CD8-positive, alpha-beta memory T cell (primary cell): ENCODE data around the gene AEBP1. TPM values are rescaled to one million over a fixed set of nuclear protein-coding genes. Genes with fewer than 3 reads are reported as not detected.
A peak's percentile ranks its signal among the peaks of the same experiment; 100 is the strongest.
"Not testable (repeated sequence)": the region's sequence is repeated elsewhere in the genome, so short reads cannot be mapped to it uniquely, and the experiment has no call there.

Source experiments
- CTCF ChIA-PET: fragments of 350-600 bp; sonication (Branson Sonifier 250); formaldehyde crosslinking; loops from one replicate; lab custom pipeline; 2021; ENCODE audit warnings: antibody characterized with exemption; lab: Charles Lee
- POLR2A ChIA-PET: fragments of 350-600 bp; sonication (Branson Sonifier 250); formaldehyde crosslinking; loops from one replicate; lab custom pipeline; 2021; ENCODE audit warnings: antibody characterized with exemption; lab: Charles Lee
- DNase-seq, 5 donors: peaks; one replicate each; pipeline versions ENCODE4 v3.0.0 to v3.0.0-alpha.2; 2020 to 2022; ENCODE audit warnings: mixed read lengths in 1 of 5
- H3K27ac ChIP-seq: one replicate; pipeline ENCODE4 v1.7.0; 2013; ENCODE audit warnings: low read depth, mild to moderate bottlenecking, low read length, moderate library complexity
- H3K27me3 ChIP-seq: 2 replicates; pipeline ENCODE4 v1.7.0; 2013; ENCODE audit warnings: low read length, mild to moderate bottlenecking; ENCODE audit not compliant: insufficient read depth, poor library complexity, severe bottlenecking
- H3K36me3 ChIP-seq: 2 replicates; pipeline ENCODE4 v1.7.0; 2013; ENCODE audit warnings: mild to moderate bottlenecking, low read length, moderate library complexity; ENCODE audit not compliant: insufficient read depth
- H3K4me1 ChIP-seq: 2 replicates; pipeline ENCODE4 v1.7.0; 2013; ENCODE audit warnings: mild to moderate bottlenecking, low read length, moderate library complexity; ENCODE audit not compliant: insufficient read depth
- H3K4me3 ChIP-seq: 2 replicates; pipeline ENCODE4 v1.7.0; 2013; ENCODE audit warnings: mild to moderate bottlenecking, low read length
- H3K9me3 ChIP-seq: 2 replicates; pipeline ENCODE4 v1.7.0; 2013; ENCODE audit warnings: mild to moderate bottlenecking, low read length
- H3K27ac Mint-ChIP-seq, 8 donors: one replicate each; pipeline ENCODE4 v1.8.0; 2020 to 2021; ENCODE audit warnings: mixed read lengths in 8 of 8, mild to moderate bottlenecking in 6 of 8, inconsistent platforms in 3 of 8, moderate library complexity in 3 of 8
- H3K27me3 Mint-ChIP-seq, 2 donors: one replicate each; pipeline ENCODE4 v1.8.0; 2020 to 2021; ENCODE audit warnings: mixed read lengths in 2 of 2, mild to moderate bottlenecking in 1 of 2, moderate library complexity in 1 of 2
- H3K36me3 Mint-ChIP-seq, 3 donors: one replicate each; pipeline ENCODE4 v1.8.0; 2020 to 2021; ENCODE audit warnings: mixed read lengths in 3 of 3, inconsistent platforms in 1 of 3, mild to moderate bottlenecking in 1 of 3
- H3K4me1 Mint-ChIP-seq, 3 donors: one replicate each; pipeline ENCODE4 v1.8.0; 2020 to 2021; ENCODE audit warnings: mixed read lengths in 3 of 3, inconsistent platforms in 1 of 3, mild to moderate bottlenecking in 1 of 3
- H3K4me3 Mint-ChIP-seq, 7 donors: one replicate each; pipeline ENCODE4 v1.8.0; 2020 to 2021; ENCODE audit warnings: mixed read lengths in 7 of 7, mild to moderate bottlenecking in 6 of 7, moderate library complexity in 4 of 7, inconsistent platforms in 2 of 7
- H3K9me3 Mint-ChIP-seq, 5 donors: one replicate each; pipeline ENCODE4 v1.8.0; 2020 to 2022; ENCODE audit warnings: mixed read lengths in 5 of 5, mild to moderate bottlenecking in 3 of 5, moderate library complexity in 2 of 5, inconsistent platforms in 1 of 5
- polyA plus RNA-seq: library from polyadenylated mRNA; unstranded; fragments of 300-500 nt; fragmentation: Illumina TruSeq; gene quantifications from one replicate; pipeline ENCODE4 v1.2.3, GENCODE V29; 2021
- total RNA-seq, 2 experiments: library from RNA; stranded (reverse); gene quantifications; one replicate each; pipeline ENCODE4 v1.2.3, GENCODE V29; 2021

AEBP1 gene
- total and polyA plus RNA-seq, 3 experiments from 2014 or later: 1.6 to 8.9 (median 8.4) TPM

GRCh38 chr7:44123190-44124003 lies 19.3 kb downstream of the AEBP1 start, which contains the start of gene POLD2:
POLD2 (minus strand) TSS chr7:44123548; CDS start chr7:44122053, 1,495 bp downstream.
- CTCF ChIA-PET: interaction anchor here (0.7 to 1.1 kb wide), 4 partner anchors 12 to 104 kb away, joined by 3 read pairs; no protein-coding TSS in a partner anchor
- POLR2A ChIA-PET: interaction anchor here (1.1 to 2.0 kb wide), 2 partner anchors 42 to 78 kb away, joined by 3 to 6 read pairs; no protein-coding TSS in a partner anchor
- no peaks in the 10 kb centered on the region for H3K9me3 ChIP-seq
- no peaks in the 10 kb centered on the region for H3K36me3 ChIP-seq
- peak within 1 kb of the TSS; percentile 78 to 99 (median 90) for H3K27ac Mint-ChIP-seq
- H3K27me3 ChIP-seq: no peaks in the 10 kb centered on the region
- peaks cover 15% of the 10 kb centered on the region for H3K4me1 ChIP-seq
- no peaks in the 10 kb centered on the region for H3K9me3 Mint-ChIP-seq
- peak within 1 kb of the TSS; percentile 93 for H3K4me3 ChIP-seq
- peak; percentile 96 to 98 (median 96) for DNase-seq
- peaks cover 0 to 35% (median 4%) of the 10 kb centered on the region in 3 donors for H3K36me3 Mint-ChIP-seq
- H3K27ac ChIP-seq: peak within 1 kb of the TSS; percentile 83
- peaks cover 20 to 52% (median 28%) of the 10 kb centered on the region in 3 donors for H3K4me1 Mint-ChIP-seq
- H3K27me3 Mint-ChIP-seq: no peaks in the 10 kb centered on the region
- H3K4me3 Mint-ChIP-seq: peak within 1 kb of the TSS; percentile 87 to 96 (median 92)

GRCh38 chr7:44124822-44125202 lies 20.7 kb downstream of the AEBP1 start:
- Histone ChIP-seq H3K36me3 (no peaks in the 10 kb centered on the region), H3K27me3 (no peaks in the 10 kb centered on the region), H3K4me1 (peaks cover 15% of the 10 kb centered on the region), H3K4me3 (no peak overlapping the region), H3K27ac (no peak overlapping the region), H3K9me3 (no peaks in the 10 kb centered on the region)
- POLR2A ChIA-PET: no interaction called here
- Mint-ChIP-seq H3K27me3 (peaks cover 0 to 4% of the 10 kb centered on the region in 2 donors), H3K27ac (peak overlapping the region in 7 of 8 donors; percentile 41 to 97 (median 79)), H3K36me3 (peaks cover 0 to 23% (median 2%) of the 10 kb centered on the region in 3 donors), H3K4me1 (peaks cover 18 to 42% (median 25%) of the 10 kb centered on the region in 3 donors), H3K9me3 (no peaks in the 10 kb centered on the region), H3K4me3 (peak overlapping the region; percentile 30 to 96 (median 91))
- CTCF ChIA-PET: no interaction called here
- DNase-seq: no peak

- Mint-ChIP-seq H3K27ac (peak overlapping the region in 2 of 8 donors; percentile 17 to 19), H3K4me3 (peak overlapping the region in 1 of 7 donors; percentile 73), H3K4me1 (peaks cover 12 to 26% (median 16%) of the 10 kb centered on the region in 3 donors)
- H3K9me3 Mint-ChIP-seq, H3K4me3 ChIP-seq, H3K9me3 ChIP-seq, DNase-seq, H3K36me3 Mint-ChIP-seq, H3K27me3 ChIP-seq, H3K27me3 Mint-ChIP-seq, H3K36me3 ChIP-seq, POLR2A ChIA-PET, CTCF ChIA-PET, H3K27ac ChIP-seq: not testable (repeated sequence)
- H3K4me1 ChIP-seq: peaks cover 15% of the 10 kb centered on the region
Measured at GRCh38 chr7:44126574-44126973, 22.4 kb downstream of the AEBP1 start.

GRCh38 chr7:44127161-44127560 lies 23.0 kb downstream of the AEBP1 start:
- Histone ChIP-seq H3K27ac (no peak overlapping the region), H3K36me3 (no peaks in the 10 kb centered on the region), H3K4me1 (peaks cover 13% of the 10 kb centered on the region), H3K4me3 (no peak overlapping the region), H3K9me3 (no peaks in the 10 kb centered on the region), H3K27me3 (no peaks in the 10 kb centered on the region)
- Mint-ChIP-seq H3K27ac (peak overlapping the region in 1 of 8 donors; percentile 19), H3K36me3 (peaks cover 0 to 8% (median 2%) of the 10 kb centered on the region in 3 donors), H3K4me1 (peaks cover 11 to 20% (median 14%) of the 10 kb centered on the region in 3 donors), H3K4me3 (peak overlapping the region in 1 of 7 donors; percentile 60), H3K27me3 (peaks cover 0 to 4% of the 10 kb centered on the region in 2 donors), H3K9me3 (no peaks in the 10 kb centered on the region)
- no peak for DNase-seq
- ChIA-PET CTCF (no interaction called here), POLR2A (no interaction called here)

- peaks cover 3 to 4% (median 4%) of the 10 kb centered on the region in 3 donors for H3K4me1 Mint-ChIP-seq
- Histone ChIP-seq H3K27ac (no peak overlapping the region), H3K36me3 (no peaks in the 10 kb centered on the region), H3K9me3 (no peaks in the 10 kb centered on the region), H3K4me3 (no peak overlapping the region), H3K27me3 (no peaks in the 10 kb centered on the region), H3K4me1 (peaks cover 3% of the 10 kb centered on the region)
- ChIA-PET CTCF (interaction anchor here (0.9 kb wide), 1 partner anchor 12 kb away, joined by 3 read pairs; no protein-coding TSS in a partner anchor), POLR2A (no interaction called here)
- DNase-seq: no peak
- H3K4me3 Mint-ChIP-seq: no peak overlapping the region
- no peaks in the 10 kb centered on the region for H3K9me3 Mint-ChIP-seq
- H3K36me3 Mint-ChIP-seq: peaks cover 0 to 2% (median 1%) of the 10 kb centered on the region in 3 donors
- H3K27me3 Mint-ChIP-seq: peaks cover 0 to 4% of the 10 kb centered on the region in 2 donors
- H3K27ac Mint-ChIP-seq: peak overlapping the region in 1 of 8 donors; percentile 70
Measured at GRCh38 chr7:44128721-44129582, 24.8 kb downstream of the AEBP1 start.

- no peaks in the 10 kb centered on the region for H3K4me1 ChIP-seq
- no peak overlapping the region for H3K4me3 ChIP-seq
- H3K36me3 Mint-ChIP-seq: peaks cover 0 to 2% (median 0%) of the 10 kb centered on the region in 3 donors
- no peak overlapping the region for H3K4me3 Mint-ChIP-seq
- no peaks in the 10 kb centered on the region for H3K9me3 ChIP-seq
- no peaks in the 10 kb centered on the region for H3K9me3 Mint-ChIP-seq
- POLR2A ChIA-PET: no interaction called here
- H3K27me3 Mint-ChIP-seq: peaks cover 0 to 9% of the 10 kb centered on the region in 2 donors
- no peaks in the 10 kb centered on the region for H3K36me3 ChIP-seq
- no peak for DNase-seq
- no peaks in the 10 kb centered on the region for H3K27me3 ChIP-seq
- no peaks in the 10 kb centered on the region for H3K4me1 Mint-ChIP-seq
- no peak overlapping the region for H3K27ac ChIP-seq
- H3K27ac Mint-ChIP-seq: no peak overlapping the region
- CTCF ChIA-PET: interaction anchor here (0.9 kb wide), 1 partner anchor 50 kb away, joined by 3 read pairs; no protein-coding TSS in a partner anchor
Measured at GRCh38 chr7:44131173-44132029, 27.3 kb downstream of the AEBP1 start.

GRCh38 chr7:44132039-44132438 lies 27.9 kb downstream of the AEBP1 start:
- Mint-ChIP-seq H3K36me3 (peaks cover 0 to 2% (median 0%) of the 10 kb centered on the region in 3 donors), H3K4me3 (no peak overlapping the region), H3K4me1 (no peaks in the 10 kb centered on the region), H3K9me3 (no peaks in the 10 kb centered on the region), H3K27ac (no peak overlapping the region), H3K27me3 (peaks cover 0 to 9% of the 10 kb centered on the region in 2 donors)
- no peaks in the 10 kb centered on the region for H3K27me3 ChIP-seq
- no peak overlapping the region for H3K4me3 ChIP-seq
- no peaks in the 10 kb centered on the region for H3K4me1 ChIP-seq
- ChIA-PET CTCF (interaction anchor here (0.9 kb wide), 1 partner anchor 50 kb away, joined by 3 read pairs; no protein-coding TSS in a partner anchor), POLR2A (no interaction called here)
- H3K27ac ChIP-seq: no peak overlapping the region
- H3K9me3 ChIP-seq: no peaks in the 10 kb centered on the region
- DNase-seq: no peak
- no peaks in the 10 kb centered on the region for H3K36me3 ChIP-seq
